ENCODE measurements around the gene SLC16A1. TPM values are rescaled to one million over a fixed set of nuclear protein-coding genes. Genes with fewer than 3 reads are reported as not detected.
"Not testable (repeated sequence)": the region's sequence is repeated elsewhere in the genome, so short reads cannot be mapped to it uniquely, and the experiment has no call there.

The SLC16A1 gene
- total and polyA plus RNA-seq, 9 donors = 10.3 to 38.8 (median 23.3) TPM

- intact Hi-C loops (cut with DNase I) = loop anchor here in 3 of 4 donors (10.0 kb wide), 3 partner anchors 57 to 157 kb away; no protein-coding TSS in a partner anchor
- DNase-seq = no peak
- no peaks in the 10 kb centered on the region for H3K36me3 ChIP-seq
- WGBS, 3 donors = 92 to 93% (median 93%) methylated on average over 10 of the region's 10 CpGs
- no peaks in the 10 kb centered on the region for H3K27me3 ChIP-seq
- H3K27ac ChIP-seq = no peak overlapping the region
- H3K4me3 ChIP-seq = no peak overlapping the region
- TF ChIP-seq POLR2A (IDR thresholded peaks at IDR 0.05) (no peak), EP300 (IDR thresholded peaks at IDR 0.05) (no peak), CTCF (IDR thresholded peaks at IDR 0.05) (no peak)
- no peaks in the 10 kb centered on the region for H3K9me3 ChIP-seq
- H3K4me1 ChIP-seq (ENCODE audit: insufficient read depth) = no peaks in the 10 kb centered on the region
Measured at GRCh38 chr1:112887599-112888283, 68.3 kb downstream of the SLC16A1 start.

- not testable (repeated sequence) for DNase-seq; H3K27ac ChIP-seq; H3K4me3 ChIP-seq; H3K9me3 ChIP-seq; H3K4me1 ChIP-seq (ENCODE audit: insufficient read depth); H3K27me3 ChIP-seq; H3K36me3 ChIP-seq
- intact Hi-C loops (cut with DNase I) = loop anchor here (5.0 to 10.0 kb wide), 5 partner anchors 60 to 168 kb away; partner anchors contain the start of gene PPM1J (in 1 of the 4)
- WGBS, 3 donors = 94 to 95% (median 94%) methylated on average over 5 of the region's 5 CpGs
Measured at GRCh38 chr1:112884996-112885395, 71.0 kb downstream of the SLC16A1 start.

GRCh38 chr1:112882271-112882744 is 73.7 kb downstream of the SLC16A1 start:
- peak in 1 of 5 donors; percentile 36 for DNase-seq
- Histone ChIP-seq H3K9me3 (no peaks in the 10 kb centered on the region), H3K4me3 (no peak overlapping the region), H3K27me3 (no peaks in the 10 kb centered on the region), H3K4me1 (ENCODE audit: insufficient read depth) (no peaks in the 10 kb centered on the region), H3K36me3 (no peaks in the 10 kb centered on the region), H3K27ac (no peak overlapping the region)
- no peak for TF ChIP-seq POLR2A (IDR thresholded peaks at IDR 0.05)
- TF ChIP-seq CTCF (IDR thresholded peaks at IDR 0.05) = no peak
- TF ChIP-seq EP300 (IDR thresholded peaks at IDR 0.05) = no peak
- intact Hi-C loops (cut with DNase I) = loop anchor here (5.0 to 10.0 kb wide), 5 partner anchors 62 to 165 kb away; partner anchors contain the start of gene PPM1J (in 1 of the 4)
- 45 to 59% (median 50%) methylated on average over 4 of the region's 4 CpGs for WGBS, 3 donors

- H3K9me3 ChIP-seq = no peaks in the 10 kb centered on the region
- H3K27me3 ChIP-seq = no peaks in the 10 kb centered on the region
- 30 to 42% (median 31%) methylated on average over 8 of the region's 8 CpGs for WGBS, 3 donors
- H3K36me3 ChIP-seq = no peaks in the 10 kb centered on the region
- no peak for DNase-seq
- no peak for TF ChIP-seq CTCF (IDR thresholded peaks at IDR 0.05)
- intact Hi-C loops (cut with DNase I) = loop anchor here (5.0 to 10.0 kb wide), 5 partner anchors 63 to 164 kb away; partner anchors contain the start of gene PPM1J (in 1 of the 4)
- no peak overlapping the region for H3K4me3 ChIP-seq
- no peaks in the 10 kb centered on the region for H3K4me1 ChIP-seq (ENCODE audit: insufficient read depth)
- H3K27ac ChIP-seq = no peak overlapping the region
Measured at GRCh38 chr1:112881742-112882127, 74.3 kb downstream of the SLC16A1 start.

- Histone ChIP-seq H3K9me3 (no peaks in the 10 kb centered on the region), H3K4me3 (no peak overlapping the region), H3K27me3 (no peaks in the 10 kb centered on the region), H3K36me3 (no peaks in the 10 kb centered on the region), H3K4me1 (ENCODE audit: insufficient read depth) (no peaks in the 10 kb centered on the region), H3K27ac (no peak overlapping the region)
- TF ChIP-seq CTCF (IDR thresholded peaks at IDR 0.05) (no peak), POLR2A (IDR thresholded peaks at IDR 0.05) (no peak), EP300 (IDR thresholded peaks at IDR 0.05) (no peak)
- WGBS, 3 donors = 92 to 95% (median 93%) methylated on average over 3 of the region's 3 CpGs
- no peak for DNase-seq
- intact Hi-C loops (cut with DNase I) = loop anchor here (5.0 to 10.0 kb wide), 5 partner anchors 65 to 165 kb away; partner anchors contain the start of gene PPM1J (in 2 of the 4)
Measured at GRCh38 chr1:112879834-112880233, 76.2 kb downstream of the SLC16A1 start.

Measured in ovary (tissue), 9 donors.